GM12892 (cell line): ENCODE measurements around the gene ZFYVE21.

Experiments used
- POLR2A ChIP-seq: IDR thresholded peaks from 2 replicates; pipeline ENCODE4 v1.6.1; 2011; ENCODE audit warnings: low read depth, low read length, control low read depth
- POLR2AphosphoS5 ChIP-seq: IDR thresholded peaks from 2 replicates; pipeline ENCODE4 v1.6.1; 2011; ENCODE audit warnings: low read depth, low read length, control low read depth
- TAF1 ChIP-seq: IDR thresholded peaks from 2 replicates; pipeline ENCODE4 v1.6.1; 2011; ENCODE audit warnings: low read depth, mild to moderate bottlenecking, control low read depth, low read length, borderline replicate concordance

GRCh38 chr14:103698380-103699260 lies 17.0 kb upstream of the ZFYVE21 start:
- 0 out of 2 replicates have a peak, but pooled peaks have one; percentile 16 for TF ChIP-seq POLR2A
- TF ChIP-seq POLR2AphosphoS5: peak; percentile 56; the same call in 1 of the 2 replicates
- no peak for TF ChIP-seq TAF1
